GM12874 (cell line): ENCODE data around the gene RFLNA.
A peak's percentile ranks its signal among the peaks of the same experiment; 100 is the strongest.

Source experiments
- TF ChIP-seq, protein P1 (sequence below): IDR thresholded peaks from 2 replicates; pipeline ENCODE4 v1.5.1; 2011; ENCODE audit warnings: low read depth, mild to moderate bottlenecking, control low read depth, low read length, moderate library complexity; ENCODE audit not compliant: insufficient read depth

The RFLNA gene

DNA sequence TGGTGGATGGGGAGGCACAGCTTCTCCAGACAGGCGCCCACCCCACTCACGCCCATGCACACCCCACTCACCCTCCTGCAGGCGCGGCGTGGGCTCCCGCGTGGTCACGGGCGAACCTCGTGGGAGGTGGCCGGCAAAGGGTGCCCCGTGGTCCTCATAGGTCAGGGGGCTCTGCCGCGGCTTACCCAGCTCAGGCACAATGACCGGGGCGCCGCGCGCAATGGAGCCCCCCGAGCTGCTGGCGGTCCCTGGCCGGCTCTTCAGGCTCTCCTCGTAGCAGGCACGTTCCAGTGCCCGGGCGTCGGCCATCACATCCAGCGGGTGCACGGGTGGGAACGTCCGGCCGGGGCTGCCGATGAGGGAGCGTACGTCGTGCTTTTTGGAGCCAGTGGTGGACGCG lies 49.6 kb downstream of the RFLNA start:
- TF ChIP-seq, protein P1, sequence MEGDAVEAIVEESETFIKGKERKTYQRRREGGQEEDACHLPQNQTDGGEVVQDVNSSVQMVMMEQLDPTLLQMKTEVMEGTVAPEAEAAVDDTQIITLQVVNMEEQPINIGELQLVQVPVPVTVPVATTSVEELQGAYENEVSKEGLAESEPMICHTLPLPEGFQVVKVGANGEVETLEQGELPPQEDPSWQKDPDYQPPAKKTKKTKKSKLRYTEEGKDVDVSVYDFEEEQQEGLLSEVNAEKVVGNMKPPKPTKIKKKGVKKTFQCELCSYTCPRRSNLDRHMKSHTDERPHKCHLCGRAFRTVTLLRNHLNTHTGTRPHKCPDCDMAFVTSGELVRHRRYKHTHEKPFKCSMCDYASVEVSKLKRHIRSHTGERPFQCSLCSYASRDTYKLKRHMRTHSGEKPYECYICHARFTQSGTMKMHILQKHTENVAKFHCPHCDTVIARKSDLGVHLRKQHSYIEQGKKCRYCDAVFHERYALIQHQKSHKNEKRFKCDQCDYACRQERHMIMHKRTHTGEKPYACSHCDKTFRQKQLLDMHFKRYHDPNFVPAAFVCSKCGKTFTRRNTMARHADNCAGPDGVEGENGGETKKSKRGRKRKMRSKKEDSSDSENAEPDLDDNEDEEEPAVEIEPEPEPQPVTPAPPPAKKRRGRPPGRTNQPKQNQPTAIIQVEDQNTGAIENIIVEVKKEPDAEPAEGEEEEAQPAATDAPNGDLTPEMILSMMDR = no peak

DNA sequence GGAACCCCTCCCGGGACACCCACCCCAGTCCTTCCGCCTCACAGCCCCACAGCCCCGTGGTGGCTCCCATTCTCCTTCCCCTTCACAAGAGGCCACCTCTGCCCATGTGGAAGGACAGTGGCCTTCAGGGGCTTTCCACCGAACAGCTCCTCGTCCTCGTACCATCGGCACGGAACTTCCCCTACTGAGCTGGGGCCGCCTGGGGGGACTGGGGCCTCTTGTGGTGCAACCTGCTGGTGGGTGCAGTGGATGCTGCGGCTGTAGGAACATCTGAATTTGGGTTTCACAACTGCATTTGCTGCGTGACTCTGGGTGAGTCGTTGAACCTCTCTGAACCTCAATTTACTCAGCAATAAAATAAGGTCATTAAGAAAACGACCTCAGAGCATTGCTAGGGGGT lies 50.9 kb downstream of the RFLNA start:
- TF ChIP-seq, protein P1 = no peak

DNA sequence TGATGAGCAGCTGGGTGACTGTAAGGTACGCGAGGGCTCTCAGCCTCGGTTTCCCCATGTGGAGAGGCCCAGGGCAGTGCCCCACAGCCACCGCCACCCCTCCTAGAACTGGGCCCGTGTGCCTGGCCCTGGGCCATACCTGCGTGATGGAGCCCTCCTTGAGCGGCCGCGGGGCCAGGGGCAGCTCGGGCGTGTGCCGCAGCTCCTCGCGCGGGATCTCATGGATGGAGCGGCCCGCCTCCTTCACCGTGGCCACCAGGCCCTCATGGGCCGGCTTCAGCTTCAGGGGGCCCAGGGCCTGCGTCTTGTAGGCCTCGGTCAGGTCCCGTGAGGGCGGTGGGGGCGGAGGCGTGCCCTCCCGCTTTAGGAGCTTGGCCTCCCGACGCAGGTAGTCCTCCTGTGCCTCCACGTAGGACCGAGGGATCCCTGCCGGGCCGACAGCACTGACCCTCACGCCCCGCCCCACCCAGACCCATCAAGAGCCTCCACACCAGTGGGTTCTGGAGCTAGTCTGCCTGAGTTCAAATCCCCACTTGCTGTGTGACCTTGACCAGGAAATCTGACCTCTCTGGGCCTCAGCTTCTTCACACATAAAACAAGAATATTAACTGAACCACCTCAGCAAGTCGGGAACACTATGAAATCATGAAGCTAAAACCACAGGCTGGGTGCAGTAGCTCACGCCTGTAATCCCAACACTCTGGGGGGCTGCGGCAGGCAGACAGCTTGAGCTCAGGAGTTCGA lies 51.7 kb downstream of the RFLNA start:
- TF ChIP-seq, protein P1 = no peak

DNA sequence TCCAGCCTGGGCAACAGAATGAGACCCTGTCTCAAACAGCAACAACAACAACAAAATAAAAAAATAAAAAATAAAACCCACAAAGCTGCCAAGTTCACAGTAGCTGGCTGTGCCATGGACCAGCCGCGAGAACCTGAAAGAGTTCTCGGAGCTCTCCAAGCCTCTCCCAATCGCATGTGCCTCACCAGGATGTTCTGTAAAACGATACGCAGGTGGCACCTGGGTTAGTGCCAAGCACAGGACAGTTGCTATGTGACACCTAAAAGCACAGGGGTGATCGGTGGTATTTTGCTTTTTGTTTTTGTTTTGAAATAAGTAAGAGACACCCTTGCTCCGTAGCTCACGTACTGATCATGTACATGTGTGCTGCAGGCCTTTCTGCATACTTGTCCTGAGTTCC lies 52.4 kb downstream of the RFLNA start:
- TF ChIP-seq, protein P1 = no peak

DNA sequence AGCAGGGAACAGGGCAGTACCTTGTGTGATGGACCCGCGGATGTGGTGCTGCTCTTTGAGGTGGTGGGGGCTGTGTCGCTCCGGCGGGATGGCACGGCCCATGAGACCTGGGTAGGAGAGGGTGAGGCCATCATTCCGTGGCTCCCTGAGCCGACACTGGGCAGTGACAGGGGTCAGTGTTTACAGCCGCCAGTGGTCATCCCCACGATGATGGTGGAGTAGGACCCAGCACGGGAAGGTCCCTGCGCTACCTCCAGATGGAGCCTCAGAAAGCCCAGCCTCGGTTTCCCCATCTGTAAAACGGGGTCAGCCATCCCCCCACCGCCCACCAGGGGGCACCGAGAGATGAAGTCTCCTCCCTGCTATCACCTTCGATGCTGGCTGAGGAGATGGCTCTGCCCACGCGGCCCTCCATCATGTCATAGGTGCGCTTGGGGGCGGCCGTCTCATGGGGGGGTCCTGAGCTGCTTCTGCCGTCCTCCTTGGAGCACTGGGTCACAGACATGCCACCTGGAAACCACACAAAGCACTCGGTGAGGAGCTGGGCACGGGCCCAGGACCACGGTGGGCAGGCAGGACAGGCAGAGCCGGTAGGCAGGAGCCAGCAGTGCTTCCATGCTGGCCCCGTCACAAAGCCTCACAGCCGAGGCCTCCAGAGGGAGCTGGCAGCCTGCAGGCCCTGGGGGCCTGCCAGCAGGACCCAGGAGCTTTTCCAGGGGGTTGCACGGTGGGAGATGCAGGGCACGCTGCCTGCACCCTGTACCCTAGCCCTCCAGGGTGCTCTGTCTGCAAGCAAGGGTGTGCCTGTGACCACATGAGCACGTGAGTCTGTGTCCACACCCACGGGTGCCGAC lies 53.1 kb downstream of the RFLNA start:
- TF ChIP-seq, protein P1 = peak; percentile 66

DNA sequence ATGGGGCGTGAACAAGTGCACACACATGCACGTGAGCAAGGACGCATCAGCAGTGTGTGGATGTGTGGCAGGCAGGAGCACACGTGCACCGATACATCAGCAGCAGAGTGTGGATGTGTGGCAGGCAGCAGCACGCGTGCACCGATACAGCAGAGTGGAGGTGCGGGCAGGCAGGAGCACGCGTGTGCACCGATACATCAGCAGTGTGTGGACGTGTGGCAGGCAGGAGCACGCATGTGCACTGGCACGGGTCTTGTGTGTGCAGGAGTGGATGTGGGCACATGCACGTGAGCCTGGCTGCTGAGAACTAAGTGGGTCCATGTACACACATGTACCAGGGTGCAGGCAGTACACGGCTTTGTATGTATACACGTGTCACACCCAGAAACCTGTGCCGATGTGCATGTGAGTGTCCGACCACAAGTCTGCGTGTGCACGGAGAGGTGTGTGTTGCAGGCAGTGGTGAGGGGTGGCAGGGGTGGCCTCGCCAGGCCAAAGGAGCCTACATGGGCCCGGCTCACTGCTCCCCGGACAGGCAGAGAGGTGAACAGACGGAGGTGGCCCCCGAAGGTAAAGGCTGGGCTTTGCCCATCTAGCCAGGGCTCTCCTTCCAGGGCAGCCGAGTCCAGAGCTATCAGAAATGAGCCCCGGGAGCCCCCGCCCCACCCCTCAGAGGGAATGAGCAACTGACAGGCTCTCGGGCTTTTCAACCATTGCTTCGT lies 53.9 kb downstream of the RFLNA start:
- TF ChIP-seq, protein P1 = no peak

DNA sequence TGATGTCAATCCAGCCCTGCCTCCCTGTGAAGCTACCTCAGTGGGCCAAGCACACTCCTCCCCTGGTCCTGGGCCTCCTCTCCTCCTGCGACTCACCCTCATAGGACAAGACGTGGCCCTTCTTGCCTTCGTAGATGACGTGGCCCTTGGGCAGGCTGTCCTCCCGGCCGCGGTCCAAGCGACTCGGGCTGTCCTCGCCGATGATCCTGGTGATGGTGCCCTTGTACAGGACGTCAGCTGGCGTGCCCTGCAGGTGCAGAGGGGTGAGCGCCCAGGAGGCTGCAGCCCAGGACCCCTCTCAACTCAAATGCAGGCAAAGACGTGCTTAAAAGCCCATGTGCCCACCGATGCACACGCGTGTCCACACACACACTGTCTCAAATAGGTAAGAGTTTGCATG lies 55.6 kb downstream of the RFLNA start:
- TF ChIP-seq, protein P1 = no peak
